DOHH2 (cell line): ENCODE measurements around the gene TRIM67.

Source experiments
- CTCF ChIP-seq: fragments of 200-600 bp; sonication (generic); IDR thresholded peaks from one replicate; pipeline ENCODE4 v1.5.1; 2014; ENCODE audit warnings: antibody characterized with exemption, mild to moderate bottlenecking, low read depth, low read length; ENCODE audit not compliant: poor library complexity, severe bottlenecking
- EZH2phosphoT487 ChIP-seq: fragments of 200-600 bp; sonication (generic); IDR thresholded peaks from 2 replicates; pipeline ENCODE4 v1.6.1; 2017; ENCODE audit warnings: borderline replicate concordance, mild to moderate bottlenecking, antibody characterized with exemption, low read length, moderate library complexity, mixed read lengths

- no peak for TF ChIP-seq CTCF
- no peak for TF ChIP-seq EZH2phosphoT487
These were observed 78.6 kb downstream of the TRIM67 start for GRCh38 chr1:231240531-231240882.
